Measurements from ENCODE around the gene CBARP. TPM values are rescaled to one million over a fixed set of nuclear protein-coding genes. Genes with fewer than 3 reads are reported as not detected.

CBARP gene
- total RNA-seq, 2 donors from 2014 or later: not detected

GRCh38 chr19:1231729-1232637, 5.8 kb downstream of the CBARP start:
- ATAC-seq (no peak), DNase-seq (no peak)
- Mint-ChIP-seq H3K27ac (no peak overlapping the region), H3K4me1 (no peaks in the 10 kb centered on the region), H3K4me3 (no peak overlapping the region), H3K27me3 (no peaks in the 10 kb centered on the region), H3K36me3 (ENCODE audit: low read depth) (no peaks in the 10 kb centered on the region)
- no peaks in the 10 kb centered on the region for H3K9me3 ChIP-seq (ENCODE audit: control insufficient read depth, low read length, poor library complexity, severe bottlenecking)

GRCh38 chr19:1230783-1231489, 6.9 kb downstream of the CBARP start:
- no peak overlapping the region for H3K27ac Mint-ChIP-seq
- H3K27me3 Mint-ChIP-seq: no peaks in the 10 kb centered on the region
- H3K4me3 Mint-ChIP-seq: no peak overlapping the region
- H3K4me1 Mint-ChIP-seq: no peaks in the 10 kb centered on the region
- ATAC-seq (no peak), DNase-seq (no peak)
- H3K36me3 Mint-ChIP-seq (ENCODE audit: low read depth): no peaks in the 10 kb centered on the region
- no peaks in the 10 kb centered on the region for H3K9me3 ChIP-seq (ENCODE audit: control insufficient read depth, low read length, poor library complexity, severe bottlenecking)

DNA sequence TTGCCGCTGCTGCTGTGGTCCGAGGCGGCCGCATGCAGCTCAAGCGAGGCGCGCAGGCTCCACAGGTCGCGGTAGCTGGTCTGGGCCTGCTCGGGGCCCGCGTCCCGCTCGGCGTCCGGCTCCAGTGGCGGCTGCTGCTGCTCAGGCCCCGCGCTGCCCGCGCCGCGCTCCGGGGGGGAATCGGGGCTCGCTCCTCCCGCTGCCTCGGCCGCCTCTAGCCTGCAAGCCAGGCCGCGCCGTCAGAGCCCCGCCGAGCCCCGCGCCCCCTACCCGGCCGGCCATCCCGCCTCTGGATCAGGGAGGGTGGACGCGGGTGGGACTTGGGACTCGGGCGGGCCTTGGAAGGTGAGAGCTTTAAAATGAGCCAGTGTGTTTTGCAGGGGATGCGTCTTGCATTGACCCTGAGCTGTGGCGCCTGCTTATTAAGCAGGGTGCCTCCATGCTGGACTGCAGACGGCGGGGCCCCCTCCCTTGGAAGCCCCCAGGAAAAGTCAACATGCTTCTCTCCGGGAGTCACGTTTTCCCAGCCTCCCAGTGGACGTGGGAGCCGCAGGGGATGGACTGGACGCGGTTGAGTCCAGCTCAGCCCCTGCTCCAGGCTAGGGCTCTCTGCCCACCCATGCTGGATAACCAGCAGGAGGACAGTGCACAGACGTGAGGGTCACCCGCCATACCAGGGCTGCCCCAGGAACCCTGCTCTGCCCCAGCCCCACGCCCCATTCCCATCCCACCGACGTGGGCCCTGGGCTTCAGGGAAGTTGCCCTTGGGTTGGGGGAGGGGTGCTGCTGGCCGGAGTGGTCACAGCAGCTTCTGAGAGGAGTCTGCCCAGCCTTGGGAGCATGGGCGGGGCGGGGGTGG, 7.7 kb downstream of the CBARP start:
- Mint-ChIP-seq H3K27ac (no peak overlapping the region), H3K4me3 (no peak overlapping the region), H3K36me3 (ENCODE audit: low read depth) (no peaks in the 10 kb centered on the region), H3K4me1 (no peaks in the 10 kb centered on the region), H3K27me3 (no peaks in the 10 kb centered on the region)
- DNase-seq: no peak
- no peaks in the 10 kb centered on the region for H3K9me3 ChIP-seq (ENCODE audit: control insufficient read depth, low read length, poor library complexity, severe bottlenecking)
- ATAC-seq: no peak

DNA sequence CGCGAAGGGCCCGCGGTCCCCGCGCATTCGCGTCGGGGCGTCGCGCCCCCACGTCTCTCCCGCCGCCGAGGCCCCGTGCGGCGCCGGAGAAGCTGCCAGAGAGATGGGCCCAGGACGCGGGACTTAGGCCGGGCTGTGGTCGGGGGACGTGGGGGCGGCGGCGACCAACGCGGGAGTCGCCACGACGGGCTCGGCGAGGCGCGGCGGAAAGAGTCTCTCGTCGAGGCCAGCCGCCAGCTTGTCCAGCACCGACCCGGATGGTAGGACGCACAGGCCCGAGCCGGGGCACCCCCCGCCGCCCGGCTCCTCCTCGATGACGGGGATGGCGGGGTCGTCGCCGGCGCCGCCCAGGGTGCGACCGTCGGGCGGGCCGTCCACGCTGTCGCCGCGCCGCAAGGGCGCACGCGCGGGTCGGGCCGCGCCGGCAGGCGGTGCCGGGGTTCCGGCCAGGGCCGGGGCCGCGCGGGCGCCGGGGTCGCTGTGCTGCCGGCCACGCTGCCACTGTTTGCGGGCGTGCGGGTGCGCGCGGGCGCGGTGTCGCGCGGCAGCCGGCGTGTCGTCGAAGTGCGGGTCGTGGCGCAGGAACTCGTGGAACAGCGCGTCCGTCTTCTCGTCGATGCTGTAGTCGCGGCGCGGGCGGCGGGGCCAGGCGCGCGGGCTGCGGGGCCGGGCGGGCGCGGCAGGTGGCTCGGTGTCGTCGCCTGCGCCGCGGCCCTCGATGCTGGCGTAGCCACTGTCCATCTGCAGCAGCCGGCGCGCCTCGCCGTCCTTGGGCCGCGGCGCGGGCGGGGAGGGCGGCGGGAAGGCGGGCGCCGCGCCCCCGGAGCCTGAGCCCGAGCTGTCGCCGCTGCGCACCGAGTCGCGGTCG, 8.5 kb downstream of the CBARP start:
- Mint-ChIP-seq H3K4me3 (no peak overlapping the region), H3K27me3 (no peaks in the 10 kb centered on the region), H3K4me1 (no peaks in the 10 kb centered on the region), H3K27ac (no peak overlapping the region), H3K36me3 (ENCODE audit: low read depth) (no peaks in the 10 kb centered on the region)
- ATAC-seq: no peak
- no peaks in the 10 kb centered on the region for H3K9me3 ChIP-seq (ENCODE audit: control insufficient read depth, low read length, poor library complexity, severe bottlenecking)
- no peak for DNase-seq

GRCh38 chr19:1228161-1228957, 9.4 kb downstream of the CBARP start:
- H3K9me3 ChIP-seq (ENCODE audit: control insufficient read depth, low read length, poor library complexity, severe bottlenecking): no peaks in the 10 kb centered on the region
- Mint-ChIP-seq H3K36me3 (ENCODE audit: low read depth) (no peaks in the 10 kb centered on the region), H3K4me1 (no peaks in the 10 kb centered on the region), H3K4me3 (no peak overlapping the region), H3K27me3 (no peaks in the 10 kb centered on the region), H3K27ac (no peak overlapping the region)
- ATAC-seq: no peak
- no peak for DNase-seq

- Mint-ChIP-seq H3K27me3 (no peaks in the 10 kb centered on the region), H3K27ac (no peak overlapping the region), H3K4me1 (no peaks in the 10 kb centered on the region), H3K4me3 (no peak overlapping the region), H3K36me3 (ENCODE audit: low read depth) (no peaks in the 10 kb centered on the region)
- ATAC-seq (no peak), DNase-seq (no peak)
- no peaks in the 10 kb centered on the region for H3K9me3 ChIP-seq (ENCODE audit: control insufficient read depth, low read length, poor library complexity, severe bottlenecking)
These were observed 10.3 kb downstream of the CBARP start for GRCh38 chr19:1227304-1228054.

DNA sequence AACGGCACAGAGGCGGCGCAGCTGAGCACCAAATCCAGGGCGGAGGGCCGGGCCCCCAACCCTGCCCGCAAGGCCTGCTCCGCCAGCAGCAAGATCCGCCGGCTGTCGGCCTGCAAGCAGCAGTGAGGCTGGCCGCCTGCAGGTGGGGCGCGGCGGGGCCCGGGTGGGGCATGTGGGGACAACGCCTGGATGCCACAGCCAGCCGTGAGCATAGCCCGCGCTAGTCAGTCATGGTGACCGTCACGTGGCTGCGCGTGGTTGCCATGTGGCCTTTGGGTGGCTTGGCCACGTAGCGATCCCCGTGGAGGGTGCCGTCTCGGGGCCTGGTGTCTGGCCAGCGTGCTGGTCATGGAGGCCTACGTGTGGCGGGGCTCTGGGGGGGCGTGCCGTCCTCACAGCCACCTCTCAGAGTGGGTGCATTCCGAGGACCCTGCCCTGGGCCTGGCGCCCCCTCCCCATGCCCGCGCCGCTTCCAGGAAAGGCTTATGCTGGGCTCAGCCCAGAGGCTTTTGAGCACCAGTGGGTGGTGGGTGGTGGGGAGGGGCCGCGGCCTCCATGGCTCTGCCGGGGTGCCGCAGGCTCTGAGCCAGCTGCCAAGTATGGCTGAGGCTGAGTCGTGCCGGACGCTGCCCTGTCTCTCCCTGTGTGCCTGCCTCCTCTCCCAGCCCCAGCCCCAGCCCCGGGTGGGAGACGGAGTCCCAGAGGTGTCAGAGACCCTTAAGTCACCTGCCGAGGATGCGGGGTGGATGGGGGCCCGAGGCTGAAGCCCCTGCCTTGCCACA, 11.1 kb downstream of the CBARP start:
- no peak for DNase-seq
- H3K9me3 ChIP-seq (ENCODE audit: control insufficient read depth, low read length, poor library complexity, severe bottlenecking): no peaks in the 10 kb centered on the region
- no peak for ATAC-seq
- Mint-ChIP-seq H3K4me3 (no peak overlapping the region), H3K27ac (no peak overlapping the region), H3K4me1 (no peaks in the 10 kb centered on the region), H3K27me3 (no peaks in the 10 kb centered on the region), H3K36me3 (ENCODE audit: low read depth) (no peaks in the 10 kb centered on the region)

GRCh38 chr19:1226227-1226518, 11.6 kb downstream of the CBARP start:
- no peak for DNase-seq
- H3K4me3 Mint-ChIP-seq: no peak overlapping the region
- no peaks in the 10 kb centered on the region for H3K9me3 ChIP-seq (ENCODE audit: control insufficient read depth, low read length, poor library complexity, severe bottlenecking)
- H3K27me3 Mint-ChIP-seq: no peaks in the 10 kb centered on the region
- no peak overlapping the region for H3K27ac Mint-ChIP-seq
- no peaks in the 10 kb centered on the region for H3K36me3 Mint-ChIP-seq (ENCODE audit: low read depth)
- no peak for ATAC-seq
- H3K4me1 Mint-ChIP-seq: no peaks in the 10 kb centered on the region

GRCh38 chr19:1225440-1226226, 12.2 kb downstream of the CBARP start:
- DNase-seq (no peak), ATAC-seq (no peak)
- H3K27ac Mint-ChIP-seq: no peak overlapping the region
- no peaks in the 10 kb centered on the region for H3K9me3 ChIP-seq (ENCODE audit: control insufficient read depth, low read length, poor library complexity, severe bottlenecking)
- no peaks in the 10 kb centered on the region for H3K36me3 Mint-ChIP-seq (ENCODE audit: low read depth)
- no peaks in the 10 kb centered on the region for H3K4me1 Mint-ChIP-seq
- no peaks in the 10 kb centered on the region for H3K27me3 Mint-ChIP-seq
- no peak overlapping the region for H3K4me3 Mint-ChIP-seq

GRCh38 chr19:1224847-1225246, 13.0 kb downstream of the CBARP start:
- no peak overlapping the region for H3K4me3 Mint-ChIP-seq
- no peak for DNase-seq
- no peaks in the 10 kb centered on the region for H3K4me1 Mint-ChIP-seq
- ATAC-seq: no peak
- no peaks in the 10 kb centered on the region for H3K36me3 Mint-ChIP-seq (ENCODE audit: low read depth)
- H3K27me3 Mint-ChIP-seq: no peaks in the 10 kb centered on the region
- H3K27ac Mint-ChIP-seq: no peak overlapping the region
- no peaks in the 10 kb centered on the region for H3K9me3 ChIP-seq (ENCODE audit: control insufficient read depth, low read length, poor library complexity, severe bottlenecking)

Measured in T-helper 17 cell (primary cell).